ENCODE data around the gene ECM1.

ECM1 gene

GRCh38 chr1:150560011-150560438 is 52.1 kb downstream of the ECM1 start:
- no peak for DNase-seq

- DNase-seq = no peak
Measured at GRCh38 chr1:150560576-150561253, 52.8 kb downstream of the ECM1 start.

GRCh38 chr1:150561254-150561973 is 53.5 kb downstream of the ECM1 start:
- DNase-seq = peak; percentile 89

GRCh38 chr1:150561974-150562445 is 54.1 kb downstream of the ECM1 start:
- DNase-seq = peak; percentile 96

GRCh38 chr1:150562446-150563339 is 54.8 kb downstream of the ECM1 start:
- DNase-seq = no peak
